SK-N-SH treated with all-trans-retinoic acid at 6 μM for 48 hours (cell line): Measurements from ENCODE around the gene ICA1.

ENCODE experiments used
- ARNTL ChIP-seq: fragments of 450-650 bp; formaldehyde crosslinking; IDR thresholded peaks from 2 replicates; pipeline ENCODE4 v1.5.0; 2020; ENCODE audit warnings: low read depth, mild to moderate bottlenecking, moderate library complexity, borderline replicate concordance
- CREB5 ChIP-seq: fragments of 250-450 bp; sonication (Bioruptor Pico); IDR thresholded peaks from 2 replicates; pipeline ENCODE4 v1.5.1; 2020; ENCODE audit warnings: low read depth, mild to moderate bottlenecking, moderate library complexity
- CSRNP3 ChIP-seq: fragments of 250-450 bp; sonication (Bioruptor Pico); IDR thresholded peaks from 2 replicates; pipeline ENCODE4 v1.5.1; 2021; ENCODE audit warnings: mild to moderate bottlenecking, moderate library complexity
- ESRRG ChIP-seq: fragments of 250-450 bp; sonication (Bioruptor Pico); IDR thresholded peaks from 2 replicates; pipeline ENCODE4 v1.6.1; 2021; ENCODE audit warnings: mild to moderate bottlenecking
- GLIS3 ChIP-seq: fragments of 250-450 bp; sonication (Bioruptor Pico); IDR thresholded peaks from 2 replicates; pipeline ENCODE4 v1.5.0; 2020; ENCODE audit warnings: mild to moderate bottlenecking, moderate library complexity
- OSR1 ChIP-seq: fragments of 250-450 bp; sonication (Bioruptor Pico); IDR thresholded peaks from 2 replicates; pipeline ENCODE4 v1.8.0; 2022; ENCODE audit warnings: moderate library complexity, mild to moderate bottlenecking, inconsistent platforms
- PATZ1 ChIP-seq: fragments of 250-450 bp; sonication (Bioruptor Pico); IDR thresholded peaks from 2 replicates; pipeline ENCODE4 v1.8.0; 2020; ENCODE audit warnings: mild to moderate bottlenecking, moderate library complexity, borderline replicate concordance
- RARB ChIP-seq: fragments of 250-450 bp; sonication (Bioruptor Pico); IDR thresholded peaks from 2 replicates; pipeline ENCODE4 v1.8.0; 2021; ENCODE audit warnings: mild to moderate bottlenecking, moderate library complexity
- SNAI2 ChIP-seq: fragments of 250-450 bp; sonication (Bioruptor Pico); IDR thresholded peaks from 2 replicates; pipeline ENCODE4 v1.5.0; 2020; ENCODE audit warnings: mild to moderate bottlenecking, moderate library complexity
- TCF4 ChIP-seq: fragments of 250-450 bp; sonication (Bioruptor Pico); IDR thresholded peaks from 2 replicates; pipeline ENCODE4 v1.8.0; 2021; ENCODE audit warnings: mild to moderate bottlenecking, moderate library complexity, borderline replicate concordance
- ZFP30 ChIP-seq: fragments of 450-650 bp; formaldehyde crosslinking; IDR thresholded peaks from 2 replicates; pipeline ENCODE4 v1.5.0; 2022; ENCODE audit warnings: mild to moderate bottlenecking, moderate library complexity
- ZNF70 ChIP-seq: fragments of 450-650 bp; formaldehyde crosslinking; IDR thresholded peaks from 2 replicates; pipeline ENCODE4 v1.5.0; 2020; ENCODE audit warnings: mild to moderate bottlenecking, moderate library complexity

GRCh38 chr7:8121243-8121642 lies 140.7 kb downstream of the ICA1 start:
- TF ChIP-seq PATZ1 (CRISPR knock-in tag) (no peak), TCF4 (CRISPR knock-in tag) (no peak), CREB5 (CRISPR knock-in tag) (no peak), ZNF70 (CRISPR knock-in tag) (no peak), CSRNP3 (CRISPR knock-in tag) (no peak), ESRRG (no peak), ZFP30 (no peak), ARNTL (CRISPR knock-in tag) (no peak), RARB (CRISPR knock-in tag) (no peak), GLIS3 (no peak), OSR1 (CRISPR knock-in tag) (no peak), SNAI2 (CRISPR knock-in tag) (no peak)
